ENCODE data around the gene FLOT2.
A peak's percentile ranks its signal among the peaks of the same experiment; 100 is the strongest.
"Not testable (repeated sequence)": the region's sequence is repeated elsewhere in the genome, so short reads cannot be mapped to it uniquely, and the experiment has no call there.

The FLOT2 gene

GRCh38 chr17:28938552-28938951 lies 41.0 kb upstream of the FLOT2 start:
- H3K36me3 ChIP-seq (ENCODE audit: insufficient read depth), result no peaks in the 10 kb centered on the region; the same call in 1 of the 2 replicates

DNA sequence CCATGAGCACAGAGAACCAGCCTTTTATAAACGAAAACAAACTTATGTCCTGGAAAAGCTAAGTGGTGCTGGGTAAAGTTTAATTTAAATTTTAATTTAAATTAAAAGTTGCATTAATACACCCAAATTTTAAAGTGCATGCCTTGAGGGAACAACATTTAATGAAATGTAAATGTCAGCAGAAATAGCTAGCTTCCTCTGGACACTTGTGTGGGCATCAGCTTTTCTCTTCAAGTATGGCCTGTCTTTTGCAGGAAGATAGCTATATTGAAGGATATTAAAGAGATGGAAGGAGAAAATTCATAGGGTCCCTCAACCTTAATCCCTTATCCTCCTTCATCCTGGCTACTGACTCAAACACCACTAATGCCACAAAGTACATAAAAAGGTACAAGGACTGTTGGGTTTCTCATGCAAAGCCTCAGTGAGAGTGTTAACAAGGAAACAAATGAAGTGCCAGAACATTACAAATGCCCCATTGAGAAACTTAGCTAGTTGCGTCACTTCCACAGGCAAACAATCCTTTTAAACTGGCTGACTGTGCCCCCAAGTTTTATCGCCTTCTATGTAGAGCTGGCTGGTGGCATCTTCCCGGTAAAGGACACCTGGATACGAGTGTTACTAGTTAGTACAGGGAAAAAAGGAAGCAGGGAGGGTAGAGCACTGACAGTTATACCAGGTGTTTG lies 39.7 kb upstream of the FLOT2 start:
- Histone ChIP-seq H3K79me2 (ENCODE audit: insufficient read depth, low read depth) (peaks cover 100% of the 10 kb centered on the region), H3K4me1 (ENCODE audit: low read depth, poor library complexity, severe bottlenecking) (peaks cover 92% of the 10 kb centered on the region), H2AFZ (ENCODE audit: low read depth) (no peak overlapping the region), H3K4me2 (peak overlapping the region; percentile 72), H3K36me3 (ENCODE audit: insufficient read depth) (no peaks in the 10 kb centered on the region), H4K20me1 (ENCODE audit: insufficient read depth) (no peaks in the 10 kb centered on the region), H3K9ac (peak overlapping the region; percentile 16; the same call in 1 of the 2 replicates), H3K27me3 (ENCODE audit: insufficient read depth, low read depth) (no peaks in the 10 kb centered on the region), H3K27ac (peak overlapping the region; percentile 50), H3K4me3 (IDR thresholded peaks at IDR 0.05; ENCODE audit: insufficient read depth, low read depth, low read length) (no peak overlapping the region)
- no peak for TF ChIP-seq CTCF (conservative IDR thresholded peaks at IDR 0.05; ENCODE audit: low read depth, low read length)

More at GRCh38 chr17:28938552-28938951, 41.0 kb upstream of the FLOT2 start:
- H3K4me3 ChIP-seq (IDR thresholded peaks at IDR 0.05; ENCODE audit: insufficient read depth, low read depth, low read length), result no peak overlapping the region
- H3K9ac ChIP-seq, result no peak overlapping the region
- H3K27me3 ChIP-seq (ENCODE audit: insufficient read depth, low read depth), result no peaks in the 10 kb centered on the region
- peaks cover 94% of the 10 kb centered on the region for H3K4me1 ChIP-seq (ENCODE audit: low read depth, poor library complexity, severe bottlenecking)
- no peak for TF ChIP-seq CTCF (conservative IDR thresholded peaks at IDR 0.05; ENCODE audit: low read depth, low read length)
- H3K79me2 ChIP-seq (ENCODE audit: insufficient read depth, low read depth), result peaks cover 99% of the 10 kb centered on the region
- H2AFZ ChIP-seq (ENCODE audit: low read depth), result no peak overlapping the region
- no peaks in the 10 kb centered on the region for H4K20me1 ChIP-seq (ENCODE audit: insufficient read depth)
- H3K27ac ChIP-seq, result peak overlapping the region; percentile 50; the same call in 1 of the 2 replicates
- H3K4me2 ChIP-seq, result peak overlapping the region; percentile 72; the same call in 1 of the 2 replicates

DNA sequence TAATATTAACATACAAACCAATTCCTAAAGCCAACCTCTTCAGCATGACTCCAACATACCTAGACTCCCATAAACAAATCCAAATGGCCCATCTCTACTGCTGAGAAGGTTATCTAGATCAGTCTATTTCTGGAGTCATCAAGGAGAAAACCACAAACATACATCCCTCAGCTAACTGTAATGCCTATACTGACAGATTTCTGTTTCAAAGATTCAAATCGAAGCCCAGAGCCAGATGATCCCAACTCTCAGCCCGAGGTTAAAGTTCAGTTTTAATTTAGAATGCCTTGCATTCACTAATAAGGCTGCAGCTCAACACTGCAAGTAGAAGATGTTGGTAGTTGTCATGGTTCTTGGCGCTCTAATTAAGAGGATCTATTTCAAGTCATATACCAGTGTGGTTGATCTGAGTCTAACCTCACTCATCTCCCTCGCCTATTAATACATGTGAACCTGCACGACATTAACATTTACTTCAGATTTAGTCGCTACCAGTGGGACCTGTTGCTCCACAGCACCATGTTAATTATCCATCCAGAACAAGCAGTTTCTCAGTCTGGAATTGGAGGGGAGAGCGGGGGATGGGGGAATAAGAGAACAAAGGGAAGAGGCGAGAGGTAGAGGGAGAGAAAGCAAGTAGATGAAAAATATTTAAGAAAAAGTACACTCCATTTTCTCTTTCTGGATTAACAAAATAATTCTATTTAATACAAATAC lies 38.4 kb upstream of the FLOT2 start:
- H3K36me3 ChIP-seq (ENCODE audit: insufficient read depth), result no peaks in the 10 kb centered on the region
- peaks cover 81% of the 10 kb centered on the region for H3K4me1 ChIP-seq (ENCODE audit: low read depth, poor library complexity, severe bottlenecking)
- H3K79me2 ChIP-seq (ENCODE audit: insufficient read depth, low read depth), result peaks cover 100% of the 10 kb centered on the region
- peak overlapping the region; percentile 16; the same call in 1 of the 2 replicates for H3K9ac ChIP-seq
- peak overlapping the region; percentile 50 for H3K27ac ChIP-seq
- no peaks in the 10 kb centered on the region for H4K20me1 ChIP-seq (ENCODE audit: insufficient read depth)
- H3K4me2 ChIP-seq, result peak overlapping the region; percentile 72
- no peak overlapping the region for H2AFZ ChIP-seq (ENCODE audit: low read depth)
- H3K4me3 ChIP-seq (IDR thresholded peaks at IDR 0.05; ENCODE audit: insufficient read depth, low read depth, low read length), result no peak overlapping the region
- TF ChIP-seq CTCF (conservative IDR thresholded peaks at IDR 0.05; ENCODE audit: low read depth, low read length), result no peak
- no peaks in the 10 kb centered on the region for H3K27me3 ChIP-seq (ENCODE audit: insufficient read depth, low read depth)

DNA sequence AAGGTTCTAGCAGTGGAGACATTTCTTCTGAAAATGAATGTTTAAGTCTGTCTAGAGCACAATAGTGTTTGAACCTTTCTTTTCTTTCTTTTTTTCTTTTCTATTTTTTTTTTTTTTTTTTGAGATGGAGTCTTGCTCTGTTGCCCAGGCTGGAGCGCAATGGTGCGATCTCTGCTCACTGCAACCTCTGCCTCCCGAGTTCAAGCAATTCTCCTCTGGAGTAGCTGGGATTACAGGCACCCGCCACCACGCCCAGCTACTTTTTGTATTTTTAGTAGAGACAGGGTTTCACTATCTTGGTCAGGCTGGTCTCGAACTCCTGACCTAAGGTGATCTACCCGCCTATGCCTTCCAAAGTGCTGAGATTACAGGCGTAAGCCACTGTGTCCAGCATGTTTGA lies 37.0 kb upstream of the FLOT2 start:
- Histone ChIP-seq H3K79me2 (ENCODE audit: insufficient read depth, low read depth) (peaks cover 100% of the 10 kb centered on the region), H3K4me1 (ENCODE audit: low read depth, poor library complexity, severe bottlenecking) (peaks cover 81% of the 10 kb centered on the region), H3K4me2 (peak overlapping the region; percentile 72; the same call in 1 of the 2 replicates), H3K27ac (peak overlapping the region; percentile 50; the same call in 1 of the 2 replicates)
- H2AFZ ChIP-seq (ENCODE audit: low read depth); H3K4me3 ChIP-seq (IDR thresholded peaks at IDR 0.05; ENCODE audit: insufficient read depth, low read depth, low read length); H3K36me3 ChIP-seq (ENCODE audit: insufficient read depth); H3K27me3 ChIP-seq (ENCODE audit: insufficient read depth, low read depth); H4K20me1 ChIP-seq (ENCODE audit: insufficient read depth); H3K9ac ChIP-seq: not testable (repeated sequence)
